Epithelial cell of proximal tubule (primary cell): ENCODE data around the gene DTD1. TPM values are rescaled to one million over a fixed set of nuclear protein-coding genes. Genes with fewer than 3 reads are reported as not detected.

Source experiments
- DNase-seq: peaks from one replicate; pipeline ENCODE4 v3.0.0-alpha.2; 2011; ENCODE audit warnings: low read depth
- H3K4me3 ChIP-seq: 2 replicates; pipeline ENCODE4 v1.5.1; 2011; ENCODE audit warnings: low read depth, mild to moderate bottlenecking, low read length
- CTCF ChIP-seq: conservative IDR thresholded peaks from 2 replicates; pipeline ENCODE4 v1.5.1; 2012; ENCODE audit warnings: low read depth, mild to moderate bottlenecking, low read length
- total RNA-seq: library from RNA; depleted of rRNA; stranded (reverse); fragments of >200 nt; gene quantifications from 2 replicates; pipeline ENCODE4 v1.2.3, GENCODE V29; 2015

The DTD1 gene
- total RNA-seq, 1 donor from 2014 or later = 90.3 TPM

- DNase-seq = peak; percentile 96
Observed at GRCh38 chr20:18585134-18585533, 2.7 kb upstream of the DTD1 start.

GRCh38 chr20:18588574-18588933 is 700 bp downstream of the DTD1 start:
- H3K4me3 ChIP-seq = peak overlapping the region; percentile 85
- DNase-seq = no peak
- no peak for TF ChIP-seq CTCF

More at GRCh38 chr20:18585134-18585533, 2.7 kb upstream of the DTD1 start:
- H3K4me3 ChIP-seq = peak overlapping the region; percentile 17
- TF ChIP-seq CTCF = no peak

GRCh38 chr20:18589941-18590674 is 2.3 kb downstream of the DTD1 start:
- H3K4me3 ChIP-seq = no peak overlapping the region
- no peak for DNase-seq
- no peak for TF ChIP-seq CTCF

GRCh38 chr20:18596270-18596669 is 8.4 kb downstream of the DTD1 start:
- H3K4me3 ChIP-seq = no peak overlapping the region
- no peak for DNase-seq
- no peak for TF ChIP-seq CTCF

- no peak for DNase-seq
- TF ChIP-seq CTCF = no peak
- H3K4me3 ChIP-seq = no peak overlapping the region
Observed at GRCh38 chr20:18609741-18610140, 21.9 kb downstream of the DTD1 start.

- no peak for DNase-seq
- TF ChIP-seq CTCF = no peak
- no peak overlapping the region for H3K4me3 ChIP-seq
Observed at GRCh38 chr20:18611492-18611891, 23.6 kb downstream of the DTD1 start.

- no peak for TF ChIP-seq CTCF
- no peak overlapping the region for H3K4me3 ChIP-seq
- peak; percentile 13 for DNase-seq
Observed at GRCh38 chr20:18613553-18613952, 25.7 kb downstream of the DTD1 start.
